ENCODE results near the gene CSK.

CSK gene

GRCh38 chr15:74842581-74843444 lies 60.9 kb downstream of the CSK start, which contains the start of gene ULK3:
TSS of gene ULK3 (minus strand) at chr15:74843156. CDS start at chr15:74843105, 51 bp downstream.
- DNase-seq (ENCODE audit: low read depth, low spot score), result peak; percentile 40

DNA sequence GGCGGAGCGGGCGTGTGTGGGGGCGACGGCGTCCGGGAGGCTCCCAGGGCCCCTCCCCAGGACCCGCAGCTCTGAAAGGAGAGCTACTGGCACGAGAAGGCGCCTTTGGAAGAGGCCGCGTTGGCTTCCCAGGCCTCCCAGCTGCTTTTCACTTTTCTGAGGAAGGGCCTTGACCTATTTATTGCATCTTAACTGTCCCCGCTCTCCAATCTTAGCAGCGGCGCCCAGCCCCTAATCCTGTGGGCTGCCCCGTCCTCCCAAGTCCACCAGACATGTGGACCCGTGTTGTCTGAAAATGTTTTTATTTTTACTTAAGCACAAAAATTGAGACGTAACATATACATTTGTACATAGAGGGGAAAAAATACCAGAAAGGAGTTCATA lies 61.6 kb downstream of the CSK start:
- no peak for DNase-seq (ENCODE audit: low read depth, low spot score)

DNA sequence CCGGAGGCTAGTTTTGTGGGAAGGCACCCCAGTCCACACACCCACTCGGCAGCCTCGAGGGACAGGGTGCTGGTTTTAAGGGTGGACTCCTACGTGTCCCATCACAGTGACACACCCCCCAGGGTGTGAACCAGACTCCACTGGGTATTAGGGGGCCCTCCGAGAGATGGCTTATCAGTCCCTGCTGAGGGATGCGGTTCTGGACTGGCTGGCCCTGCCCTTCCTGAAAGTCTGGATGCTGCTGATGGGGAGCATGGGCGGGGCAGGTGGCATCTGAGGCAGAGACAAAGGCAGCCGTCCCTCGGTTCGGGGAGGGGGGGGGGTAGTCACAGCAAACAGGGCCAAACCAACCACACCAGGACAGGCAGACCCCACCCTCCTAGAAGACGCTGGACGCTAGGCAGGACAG lies 62.0 kb downstream of the CSK start:
- no peak for DNase-seq (ENCODE audit: low read depth, low spot score)

DNA sequence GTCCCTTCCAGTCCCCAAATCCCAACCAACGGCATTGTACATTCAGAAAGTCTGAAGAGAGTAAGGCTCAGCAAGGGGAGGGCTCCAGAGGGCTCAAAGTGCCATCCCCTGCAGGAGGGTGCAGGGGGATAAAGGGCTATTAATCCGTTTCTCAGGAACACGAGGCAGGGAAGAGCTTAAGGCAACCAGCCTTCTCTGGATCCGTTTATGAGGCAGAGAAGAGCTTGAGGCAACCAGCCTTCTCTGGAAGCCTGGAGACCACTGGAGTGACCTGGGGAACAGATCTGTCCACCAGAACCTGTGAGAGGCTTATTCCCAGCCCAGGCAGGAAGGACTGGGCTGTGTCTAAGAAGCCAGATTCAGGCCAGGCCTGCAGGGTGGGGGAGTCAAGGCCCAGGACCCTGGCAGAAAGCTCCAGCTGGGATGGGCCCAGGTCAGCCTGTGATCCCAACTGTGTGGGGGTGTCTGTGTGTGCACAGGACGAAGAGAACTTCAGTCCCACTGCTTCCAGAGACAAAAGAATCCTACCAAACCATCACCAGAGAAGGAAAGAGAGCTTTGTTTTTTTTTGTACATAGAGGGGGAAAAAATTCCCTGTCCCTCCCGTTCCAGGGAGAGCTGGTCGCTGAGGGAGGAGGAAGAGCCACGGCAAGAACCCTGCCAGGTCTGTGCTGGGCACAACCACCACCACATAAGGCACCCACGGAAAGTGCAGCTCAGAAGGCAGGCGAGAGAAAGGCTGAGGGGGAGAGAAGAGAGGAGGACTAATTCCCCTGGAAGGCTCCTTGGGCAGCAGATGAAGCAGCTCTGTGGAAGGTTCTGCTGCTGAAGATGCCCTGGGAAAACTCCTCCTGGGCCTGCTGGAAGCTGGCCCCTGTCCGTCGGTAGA lies 62.7 kb downstream of the CSK start:
- DNase-seq (ENCODE audit: low read depth, low spot score), result no peak

DNA sequence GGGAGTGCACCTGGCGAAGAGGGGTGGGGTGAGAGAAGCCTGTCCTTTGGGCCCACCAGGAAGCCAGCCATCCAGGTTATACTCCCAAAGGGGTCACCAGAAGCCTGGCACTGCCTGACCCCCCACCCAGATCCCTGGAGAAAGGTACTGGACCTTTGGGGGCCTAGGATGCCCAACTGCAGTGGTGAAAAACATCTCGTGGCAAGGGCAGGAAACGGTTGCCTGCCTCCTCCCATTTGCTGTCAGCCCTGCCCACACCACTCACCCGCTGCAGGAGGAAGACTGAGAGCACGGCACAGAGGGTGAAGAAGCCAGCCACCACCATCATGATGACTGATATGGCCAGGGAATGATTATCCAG lies 63.3 kb downstream of the CSK start:
- DNase-seq (ENCODE audit: low read depth, low spot score), result no peak

- no peak for DNase-seq (ENCODE audit: low read depth, low spot score)
Observed at GRCh38 chr15:74845581-74845980, 63.7 kb downstream of the CSK start.

DNA sequence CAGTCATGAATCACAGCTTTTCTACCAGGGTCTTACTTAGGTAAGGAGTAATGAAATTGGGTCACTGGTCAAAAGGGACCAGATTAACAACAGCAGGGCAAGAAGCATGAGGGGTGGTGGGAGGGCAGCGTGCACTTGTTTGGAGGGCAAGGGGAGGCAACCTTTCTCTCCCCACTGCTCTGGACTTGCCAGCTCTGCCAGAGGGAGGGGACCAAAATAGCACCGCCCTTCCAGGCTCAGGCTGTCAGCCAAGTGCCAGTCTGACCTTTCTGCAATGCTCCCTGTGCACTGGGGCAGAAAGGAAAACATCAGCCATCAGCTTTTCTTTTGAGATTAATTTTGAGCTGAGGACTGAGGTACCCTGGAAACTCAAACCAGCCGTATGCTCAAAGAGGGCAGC lies 65.6 kb downstream of the CSK start:
- no peak for DNase-seq (ENCODE audit: low read depth, low spot score)

DNA sequence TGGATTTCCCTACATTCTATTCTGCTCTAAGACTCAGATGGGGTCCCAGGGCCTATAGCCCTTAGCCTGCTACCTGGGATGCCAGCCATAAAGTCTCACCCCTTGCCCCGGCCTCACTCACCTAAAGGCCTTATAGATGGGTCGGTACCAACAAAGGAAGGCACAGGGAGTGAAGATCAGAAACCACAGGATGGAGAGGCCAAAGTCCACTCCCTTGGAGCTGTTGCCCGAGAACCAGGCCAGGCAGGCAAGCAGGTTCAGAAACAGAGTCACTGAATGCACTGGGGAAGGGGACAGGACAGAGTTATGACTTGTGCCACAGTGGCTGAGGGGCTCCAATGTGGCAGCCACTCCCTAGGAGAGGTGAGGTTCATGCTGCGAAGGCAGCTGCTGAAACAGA lies 68.5 kb downstream of the CSK start:
- no peak for DNase-seq (ENCODE audit: low read depth, low spot score)

GRCh38 chr15:74851960-74852359 lies 70.1 kb downstream of the CSK start:
- no peak for DNase-seq (ENCODE audit: low read depth, low spot score)
